ENCODE data around the gene KRT26.

- no peak for TF ChIP-seq CTCF (IDR thresholded peaks at IDR 0.05; ENCODE audit: borderline replicate concordance, extremely low read depth, low read length, poor library complexity, severe bottlenecking)
- no peak for TF ChIP-seq EZH2 (IDR thresholded peaks at IDR 0.05; ENCODE audit: borderline replicate concordance, low read depth, low read length, severe bottlenecking)
Observed at GRCh38 chr17:40727447-40728231, 44.4 kb downstream of the KRT26 start.

Measured in DND-41 (cell line).